ENCODE measurements around the gene POLR2A. TPM values are rescaled to one million over a fixed set of nuclear protein-coding genes. Genes with fewer than 3 reads are reported as not detected.
A peak's percentile ranks its signal among the peaks of the same experiment; 100 is the strongest.

The POLR2A gene
- total and polyA plus RNA-seq, 2 of the 13 experiments (the other 11 are each of a cell fraction or from before 2014, with no cell fraction given) = 17.8 to 18.3 TPM

GRCh38 chr17:7444682-7445618 is 39.2 kb upstream of the POLR2A start, which contains the start of gene CHRNB1:
TSS of gene CHRNB1 (plus strand) at chr17:7445061. CDS start at chr17:7445128, 67 bp downstream.
- peak; percentile 87 for ATAC-seq
- Histone ChIP-seq H3K4me2 (ENCODE audit: low read depth, low read length) (peak within 1 kb of the TSS; percentile 89), H3K9me3 (ENCODE audit: low read length) (no peaks in the 10 kb centered on the region), H3K4me3 (replicated peaks in 1 of 3; ENCODE audit: insufficient read depth in 1 of 3, low read depth in 2 of 3, low read length in 3 of 3) (peak within 1 kb of the TSS; percentile 62 to 85 (median 63)), H2AFZ (ENCODE audit: low read length) (no peak within 1 kb of the TSS), H3K36me3 (replicated peaks in 1 of 2; ENCODE audit: control insufficient read depth in 1 of 2, insufficient read depth in 2 of 2, low read length in 2 of 2) (no peaks in the 10 kb centered on the region), H3K4me1 (ENCODE audit: insufficient read depth, low read length) (peaks cover 50% of the 10 kb centered on the region), H3K27ac (ENCODE audit: extremely low read length, insufficient read depth, low read length) (peak within 1 kb of the TSS; percentile 73), H4K20me1 (ENCODE audit: insufficient read depth, low read length) (no peaks in the 10 kb centered on the region), H3K9ac (ENCODE audit: insufficient read depth, low read depth, low read length) (peak within 1 kb of the TSS; percentile 75), H3K27me3 (ENCODE audit: control insufficient read depth in 1 of 2, insufficient read depth in 2 of 2, low read length in 2 of 2) (peaks cover 6 to 27% of the 10 kb centered on the region in 2 experiments; a peak in 4 of 5 replicates), H3K79me2 (ENCODE audit: insufficient read depth, low read length) (no peaks in the 10 kb centered on the region)
- ChIA-PET POLR2A (interaction anchor here (0.6 to 3.7 kb wide), 21 partner anchors 9 to 242 kb away, joined by 3 to 48 read pairs (median 4); partner anchors contain the start of genes CD68, PLSCR3, POLR2A and SLC35G6), CTCF (ENCODE audit: low intra/inter-chr PET ratio, low total read pairs) (interaction anchor here (1.3 kb wide), 1 partner anchor 89 kb away, joined by 3 read pairs; no protein-coding TSS in a partner anchor)
- DNase-seq (ENCODE audit: low spot score) = peak; percentile 85
- WGBS (ENCODE audit: low lambda C conversion rate) = 0% methylated on average over 4 of the region's 51 CpGs
- intact Hi-C loops (cut with micrococcal nuclease; ENCODE audit: unreplicated experiment) (loop anchor here (1.0 to 5.0 kb wide), 2 partner anchors 37 to 116 kb away; partner anchors contain the start of genes NEURL4, POLR2A and SLC35G6), in situ Hi-C loops (cut with HindIII; ENCODE audit: extremely low pct_ligation_motif_present, low pct_unique_long_range_greater_than_20kb) (no loop called here)
- TSS peak; percentile 55 for BruUV-seq (replicated peaks)
- no peak for FAIRE-seq
- peak; percentile 22; the same call in 1 of the 2 replicates for TF ChIP-seq HBP1 (CRISPR knock-in tag; IDR thresholded peaks at IDR 0.05; ENCODE audit: low read depth)
- TF ChIP-seq PAF1 (CRISPR knock-in tag; IDR thresholded peaks at IDR 0.05) = no peak
- TF ChIP-seq TEF (CRISPR knock-in tag; IDR thresholded peaks at IDR 0.05) = no peak
- peak; percentile 68; the same call in 1 of the 2 replicates for TF ChIP-seq HIVEP1 (CRISPR knock-in tag; IDR thresholded peaks at IDR 0.05)
- peak; percentile 87 for TF ChIP-seq SAP130 (CRISPR knock-in tag; IDR thresholded peaks at IDR 0.05; ENCODE audit: low read depth)
- TF ChIP-seq MATR3 (CRISPR knock-in tag; IDR thresholded peaks at IDR 0.05) = no peak
- TF ChIP-seq ZFP1 (CRISPR knock-in tag; IDR thresholded peaks at IDR 0.05) = no peak
- TF ChIP-seq BRD4 (CRISPR knock-in tag; IDR thresholded peaks at IDR 0.05) = no peak; the same call in 1 of the 2 replicates
- TF ChIP-seq ATF1 (CRISPR knock-in tag; IDR thresholded peaks at IDR 0.05) = no peak
- TF ChIP-seq DNMT3B (CRISPR knock-in tag; conservative IDR thresholded peaks at IDR 0.05) = peak; percentile 79; the same call in 1 of the 2 replicates
- TF ChIP-seq THYN1 (CRISPR knock-in tag; IDR thresholded peaks at IDR 0.05; ENCODE audit: borderline replicate concordance, low read depth) = no peak
- TF ChIP-seq ZNF660 (CRISPR knock-in tag; IDR thresholded peaks at IDR 0.05; ENCODE audit: borderline replicate concordance, low read depth) = no peak
- no peak; the same call in 1 of the 2 replicates for TF ChIP-seq RXRB (CRISPR knock-in tag; IDR thresholded peaks at IDR 0.05; ENCODE audit: borderline replicate concordance)
- TF ChIP-seq KAT8 (CRISPR knock-in tag; IDR thresholded peaks at IDR 0.05) = peak; percentile 46; the same call in 1 of the 2 replicates
- TF ChIP-seq HDAC6 (IDR thresholded peaks at IDR 0.05; ENCODE audit: low read depth, low read length) = no peak
- TF ChIP-seq E2F5 (CRISPR knock-in tag; conservative IDR thresholded peaks at IDR 0.05) = no peak
- peak; percentile 20; the same call in 1 of the 2 replicates for TF ChIP-seq MIER3 (CRISPR knock-in tag; IDR thresholded peaks at IDR 0.05; ENCODE audit: borderline replicate concordance)
- TF ChIP-seq MEIS1 (CRISPR knock-in tag; IDR thresholded peaks at IDR 0.05; ENCODE audit: borderline replicate concordance) = peak; percentile 80; the same call in 1 of the 2 replicates
- 0 out of 2 replicates have a peak, but pooled peaks have one; percentile 43 for TF ChIP-seq PAX8 (CRISPR knock-in tag; IDR thresholded peaks at IDR 0.05; ENCODE audit: borderline replicate concordance)
- no peak for TF ChIP-seq ZNF326 (CRISPR knock-in tag; IDR thresholded peaks at IDR 0.05; ENCODE audit: borderline replicate concordance)
- no peak for TF ChIP-seq RBM22 (optimal IDR thresholded peaks at IDR 0.05; ENCODE audit: low read length)
- TF ChIP-seq ZNF543 (CRISPR knock-in tag; IDR thresholded peaks at IDR 0.05) = peak; percentile 44

Data from HepG2 (cell line).